ENCODE measurements around the gene FUS. TPM values are rescaled to one million over a fixed set of nuclear protein-coding genes. Genes with fewer than 3 reads are reported as not detected.

The FUS gene
- total RNA-seq: 10 to 100 TPM; 53.7 to 92.5 (median 66.2) TPM

DNA sequence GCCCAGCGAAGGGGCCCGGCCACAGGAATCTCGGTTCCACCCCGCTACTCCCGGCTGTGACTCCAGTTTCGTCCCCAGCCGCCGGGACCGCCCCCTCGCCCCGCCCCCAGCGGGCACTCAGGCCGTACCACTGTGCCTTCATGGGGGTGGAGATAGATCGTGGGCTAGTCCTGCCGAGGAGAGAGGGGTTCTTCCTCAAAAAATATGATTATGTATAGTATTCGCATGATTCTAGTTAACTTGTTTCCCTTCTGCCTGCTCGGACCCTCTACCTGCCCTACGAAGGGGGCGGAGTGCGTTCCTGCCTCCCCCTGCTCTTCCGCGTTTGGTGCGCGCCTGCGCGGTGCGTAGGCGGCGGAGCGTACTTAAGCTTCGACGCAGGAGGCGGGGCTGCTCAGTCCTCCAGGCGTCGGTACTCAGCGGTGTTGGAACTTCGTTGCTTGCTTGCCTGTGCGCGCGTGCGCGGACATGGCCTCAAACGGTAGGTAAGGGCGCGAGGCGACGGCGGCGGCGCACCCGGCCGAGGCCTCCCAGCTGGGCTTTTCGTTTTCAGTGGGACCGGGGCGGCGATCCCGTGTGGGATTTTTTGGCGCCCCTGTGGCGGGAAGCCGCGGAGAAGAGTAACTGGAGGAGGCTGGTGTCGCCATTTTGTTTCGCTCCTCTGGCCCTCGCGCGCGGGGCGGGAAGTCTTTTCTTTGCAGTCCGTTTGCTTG is at the start of gene FUS:
FUS (plus strand) TSS at position 393 of the 713 bp plus-strand sequence; CDS start at position 469, 76 bp downstream.
- TF ChIP-seq, protein P1, sequence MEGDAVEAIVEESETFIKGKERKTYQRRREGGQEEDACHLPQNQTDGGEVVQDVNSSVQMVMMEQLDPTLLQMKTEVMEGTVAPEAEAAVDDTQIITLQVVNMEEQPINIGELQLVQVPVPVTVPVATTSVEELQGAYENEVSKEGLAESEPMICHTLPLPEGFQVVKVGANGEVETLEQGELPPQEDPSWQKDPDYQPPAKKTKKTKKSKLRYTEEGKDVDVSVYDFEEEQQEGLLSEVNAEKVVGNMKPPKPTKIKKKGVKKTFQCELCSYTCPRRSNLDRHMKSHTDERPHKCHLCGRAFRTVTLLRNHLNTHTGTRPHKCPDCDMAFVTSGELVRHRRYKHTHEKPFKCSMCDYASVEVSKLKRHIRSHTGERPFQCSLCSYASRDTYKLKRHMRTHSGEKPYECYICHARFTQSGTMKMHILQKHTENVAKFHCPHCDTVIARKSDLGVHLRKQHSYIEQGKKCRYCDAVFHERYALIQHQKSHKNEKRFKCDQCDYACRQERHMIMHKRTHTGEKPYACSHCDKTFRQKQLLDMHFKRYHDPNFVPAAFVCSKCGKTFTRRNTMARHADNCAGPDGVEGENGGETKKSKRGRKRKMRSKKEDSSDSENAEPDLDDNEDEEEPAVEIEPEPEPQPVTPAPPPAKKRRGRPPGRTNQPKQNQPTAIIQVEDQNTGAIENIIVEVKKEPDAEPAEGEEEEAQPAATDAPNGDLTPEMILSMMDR (IDR thresholded peaks at IDR 0.05; ENCODE audit: low read depth): no peak

DNA sequence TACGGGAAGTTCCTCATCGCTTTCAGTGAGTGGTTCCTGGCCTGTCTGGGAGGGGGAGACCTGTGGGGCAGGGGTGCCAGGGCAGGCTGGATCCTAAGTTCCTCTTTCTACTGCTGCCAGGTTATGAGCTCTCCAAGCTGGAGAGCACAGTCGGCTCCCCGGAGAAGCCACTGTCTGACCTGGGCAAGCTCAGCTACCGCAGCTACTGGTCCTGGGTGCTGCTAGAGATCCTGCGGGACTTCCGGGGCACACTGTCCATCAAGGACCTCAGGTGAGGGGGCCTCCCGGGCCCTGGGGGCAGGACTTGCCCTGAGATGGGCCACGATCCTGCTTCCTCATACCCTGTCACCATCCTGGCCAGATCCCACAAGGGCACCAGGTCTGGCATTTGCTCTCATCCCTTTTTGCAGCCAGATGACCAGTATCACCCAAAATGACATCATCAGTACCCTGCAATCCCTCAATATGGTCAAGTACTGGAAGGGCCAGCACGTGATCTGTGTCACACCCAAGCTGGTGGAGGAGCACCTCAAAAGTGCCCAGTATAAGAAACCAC is 49.5 kb upstream of the FUS start:
- TF ChIP-seq, protein P1 (IDR thresholded peaks at IDR 0.05; ENCODE audit: low read depth): no peak

DNA sequence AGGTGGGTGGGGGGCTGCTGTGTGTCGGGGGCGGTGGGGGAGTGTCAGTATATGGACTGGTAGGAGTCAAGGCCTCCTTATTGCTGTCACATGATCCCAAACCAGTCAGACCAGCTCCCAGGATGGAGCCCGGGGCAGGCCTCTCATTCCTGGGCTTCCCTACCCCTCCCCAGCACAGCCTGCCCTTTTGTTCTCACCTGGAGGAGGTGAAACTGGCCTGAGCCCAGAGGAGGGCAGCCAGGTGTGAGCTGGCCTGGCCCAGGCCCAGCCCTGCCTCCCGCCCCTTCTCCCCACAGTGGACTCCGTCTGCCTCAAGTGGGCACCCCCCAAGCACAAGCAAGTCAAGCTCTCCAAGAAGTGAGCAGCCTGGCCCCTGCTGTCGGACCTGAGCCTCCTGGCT is 49.0 kb upstream of the FUS start:
- TF ChIP-seq, protein P1 (IDR thresholded peaks at IDR 0.05; ENCODE audit: low read depth): no peak

DNA sequence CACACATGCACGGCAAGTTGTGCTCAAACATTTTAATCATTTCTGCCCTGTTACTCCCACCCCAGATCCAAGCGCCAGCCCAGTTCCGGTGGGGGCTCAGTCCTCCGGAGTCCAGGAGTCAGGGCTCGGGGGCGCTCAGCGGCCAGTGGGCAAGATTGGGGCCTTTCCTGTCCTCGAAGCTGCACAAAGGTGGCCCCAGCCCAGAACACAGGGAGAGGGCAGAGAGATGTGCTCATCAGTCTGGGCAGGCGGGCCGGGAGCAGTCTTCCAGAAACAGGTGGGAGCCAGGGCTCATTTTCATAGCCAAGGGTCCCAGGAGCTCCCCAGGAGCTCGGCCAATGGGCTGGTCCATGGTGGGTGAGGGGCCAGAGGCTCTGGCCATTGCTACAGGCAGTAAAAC is 48.5 kb upstream of the FUS start:
- TF ChIP-seq, protein P1 (IDR thresholded peaks at IDR 0.05; ENCODE audit: low read depth): no peak

DNA sequence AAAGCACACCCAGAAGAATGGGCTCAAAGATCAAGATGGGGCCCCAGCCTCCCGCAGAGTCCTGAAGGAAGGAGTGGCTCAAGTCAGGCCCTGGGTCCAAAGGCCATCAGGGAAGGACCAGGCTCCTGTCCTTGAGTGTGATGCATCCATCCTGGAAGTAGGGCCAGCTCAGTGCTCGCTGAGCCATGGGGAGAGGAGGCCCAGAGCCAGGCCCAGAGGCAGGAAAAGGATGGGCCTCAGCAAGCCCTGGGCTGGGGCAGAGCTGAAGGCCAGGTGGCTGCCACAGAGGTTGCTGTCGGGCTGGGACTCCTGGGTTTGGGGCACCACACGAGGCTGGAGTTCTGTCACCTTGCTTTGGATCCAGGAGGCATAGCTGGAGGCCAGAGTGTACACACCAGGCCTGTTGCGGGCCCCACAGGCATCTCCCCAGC is 48.1 kb upstream of the FUS start:
- TF ChIP-seq, protein P1 (IDR thresholded peaks at IDR 0.05; ENCODE audit: low read depth): no peak

DNA sequence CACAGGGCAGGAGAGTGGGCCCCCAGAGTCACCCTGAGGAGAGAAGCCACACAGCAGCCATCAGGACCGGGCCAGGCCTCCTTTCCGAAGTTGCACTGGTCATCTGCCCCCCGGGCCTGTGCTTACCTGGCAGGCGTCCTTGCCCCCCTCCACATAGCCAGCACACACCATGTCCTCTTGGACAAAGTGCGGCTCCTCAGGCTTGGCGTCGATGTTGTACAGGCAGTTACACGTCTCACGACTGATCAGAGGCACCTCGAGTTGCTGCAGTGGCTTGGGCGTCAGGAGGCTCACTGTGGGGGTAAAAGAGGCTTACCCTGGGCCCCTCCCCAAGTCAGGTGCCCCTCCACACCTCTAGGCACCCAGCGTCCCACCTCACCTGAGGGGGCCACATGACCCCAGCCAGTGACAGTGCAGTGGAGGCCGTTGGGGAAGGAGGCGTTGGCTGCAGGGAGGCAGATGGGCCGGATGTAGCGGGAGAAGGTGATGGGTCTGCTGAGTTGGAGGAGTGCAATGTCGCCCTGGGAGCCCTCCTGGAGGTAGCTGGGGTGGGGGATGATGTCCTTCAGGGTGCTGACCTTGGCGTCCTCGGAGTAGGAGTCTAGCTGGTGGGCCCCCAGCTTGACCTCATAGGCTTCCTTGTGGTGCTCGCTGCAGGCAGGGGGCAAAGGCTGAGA is 47.5 kb upstream of the FUS start:
- TF ChIP-seq, protein P1 (IDR thresholded peaks at IDR 0.05; ENCODE audit: low read depth): no peak

DNA sequence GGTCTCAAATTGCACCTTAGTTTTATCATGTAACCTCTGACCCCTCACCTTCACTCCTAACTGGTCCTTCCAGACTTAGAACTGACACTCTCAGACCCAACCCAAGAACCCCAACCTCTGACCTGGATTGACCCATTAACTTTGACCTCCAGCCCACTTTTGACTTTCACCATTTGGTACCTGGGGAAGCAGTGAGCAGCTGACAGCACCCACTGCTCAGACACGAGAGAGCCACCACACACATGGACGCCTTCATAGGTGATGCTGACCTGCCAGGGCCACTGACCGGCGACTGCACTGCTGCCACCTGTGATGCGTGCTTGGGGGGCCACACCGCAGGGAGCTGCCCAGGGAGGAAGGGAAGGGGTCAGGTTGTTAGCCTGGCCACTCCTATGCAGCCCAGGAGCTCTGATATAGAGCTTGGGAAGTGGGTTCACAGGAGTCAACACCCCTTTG is 46.9 kb upstream of the FUS start:
- TF ChIP-seq, protein P1 (IDR thresholded peaks at IDR 0.05; ENCODE audit: low read depth): no peak
